ENCODE data around the gene SYNRG. TPM values are rescaled to one million over a fixed set of nuclear protein-coding genes. Genes with fewer than 3 reads are reported as not detected.
A peak's percentile ranks its signal among the peaks of the same experiment; 100 is the strongest.

Gene SYNRG
- total and polyA plus RNA-seq, 4 donors, result 6.5 to 20.5 (median 15.9) TPM

DNA sequence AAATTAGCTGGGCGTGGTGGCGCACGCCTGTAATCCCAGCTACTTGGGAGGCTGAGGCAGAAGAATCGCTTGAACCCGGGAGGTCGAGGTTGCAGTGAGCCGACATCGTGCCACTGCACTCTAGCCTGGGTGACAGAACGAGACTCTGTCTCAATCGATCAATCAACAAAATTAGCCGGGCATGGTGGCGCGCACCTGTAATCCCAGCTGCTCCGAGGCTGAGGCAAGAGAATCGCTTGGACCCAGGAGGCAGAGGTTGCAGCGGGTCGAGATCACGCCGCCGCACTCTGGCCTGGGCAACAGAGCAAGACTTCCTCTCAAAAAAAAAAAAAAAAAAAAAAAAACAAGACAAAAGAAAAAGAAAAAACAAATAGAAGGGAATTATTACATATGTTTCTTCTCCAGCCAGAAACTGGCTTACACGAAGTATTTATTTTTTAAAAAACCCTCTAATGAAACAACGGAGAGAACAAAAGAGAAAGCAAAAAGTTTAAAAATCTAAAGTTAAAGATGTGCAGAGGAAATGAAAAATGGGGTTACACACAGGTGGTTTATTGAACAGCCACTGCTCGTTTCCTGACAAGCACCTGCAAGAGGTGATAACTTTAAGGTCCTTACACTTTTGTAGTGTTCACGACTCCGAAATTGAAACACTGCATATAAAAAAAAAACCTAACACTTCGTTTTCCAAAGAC, 1.4 kb downstream of the SYNRG start:
- peaks cover 2 to 12% (median 7%) of the 10 kb centered on the region in 4 donors for H3K4me1 ChIP-seq (ENCODE audit: control insufficient read depth in 4 of 4, insufficient read depth in 4 of 4, low read length in 3 of 4)

DNA sequence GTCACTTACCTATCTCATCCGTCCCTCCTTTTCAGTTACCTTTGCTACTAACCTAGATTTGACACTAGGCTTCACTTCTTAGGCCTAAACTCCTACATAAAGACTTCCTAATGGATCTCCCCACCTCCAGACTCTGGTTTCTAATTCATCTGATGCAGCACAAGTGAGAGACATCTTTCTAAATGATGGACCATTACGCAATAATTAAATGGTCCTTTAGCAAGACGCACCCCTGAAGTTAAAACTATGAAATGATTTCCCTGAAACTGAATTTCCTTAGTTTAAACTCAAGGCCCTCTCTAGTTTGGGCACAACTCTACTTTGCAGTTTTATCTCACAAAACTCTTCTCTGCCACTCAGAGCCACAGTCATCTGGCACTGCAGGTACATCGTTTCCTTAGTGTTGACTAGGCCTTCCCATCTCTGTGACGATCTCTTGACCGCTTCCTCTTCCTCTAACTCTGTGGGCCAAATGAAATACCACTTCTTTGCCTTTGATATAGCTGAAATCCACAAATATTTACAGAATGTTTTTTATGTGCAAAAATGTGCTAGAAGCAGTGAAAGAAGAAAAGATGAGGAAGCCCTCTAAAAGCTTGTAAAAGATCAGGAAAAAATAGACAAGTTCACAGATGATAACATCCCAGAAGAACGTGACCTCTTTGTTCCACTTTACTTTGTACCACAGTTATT, 3.3 kb downstream of the SYNRG start:
- H3K27ac ChIP-seq (ENCODE audit: low read depth in 1 of 2, low read length in 2 of 2), result no peak overlapping the region
- no peak overlapping the region for H3K9ac ChIP-seq (ENCODE audit: low read depth in 1 of 2, low read length in 2 of 2)
- TF ChIP-seq SP1 (IDR thresholded peaks at IDR 0.05), result no peak
- TF ChIP-seq HNF4A (conservative IDR thresholded peaks at IDR 0.05), result no peak
- TF ChIP-seq FOXA1 (IDR thresholded peaks at IDR 0.05), result no peak
- TF ChIP-seq, protein P1, sequence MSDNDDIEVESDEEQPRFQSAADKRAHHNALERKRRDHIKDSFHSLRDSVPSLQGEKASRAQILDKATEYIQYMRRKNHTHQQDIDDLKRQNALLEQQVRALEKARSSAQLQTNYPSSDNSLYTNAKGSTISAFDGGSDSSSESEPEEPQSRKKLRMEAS (IDR thresholded peaks at IDR 0.05), result no peak
- TF ChIP-seq FOXA2 (IDR thresholded peaks at IDR 0.05), result no peak
- no peak for TF ChIP-seq GABPA (IDR thresholded peaks at IDR 0.05 in 1 of 2, conservative IDR thresholded peaks at IDR 0.05 in 1 of 2)
- no peak for TF ChIP-seq RAD21 (IDR thresholded peaks at IDR 0.05)
- TF ChIP-seq, protein P2, sequence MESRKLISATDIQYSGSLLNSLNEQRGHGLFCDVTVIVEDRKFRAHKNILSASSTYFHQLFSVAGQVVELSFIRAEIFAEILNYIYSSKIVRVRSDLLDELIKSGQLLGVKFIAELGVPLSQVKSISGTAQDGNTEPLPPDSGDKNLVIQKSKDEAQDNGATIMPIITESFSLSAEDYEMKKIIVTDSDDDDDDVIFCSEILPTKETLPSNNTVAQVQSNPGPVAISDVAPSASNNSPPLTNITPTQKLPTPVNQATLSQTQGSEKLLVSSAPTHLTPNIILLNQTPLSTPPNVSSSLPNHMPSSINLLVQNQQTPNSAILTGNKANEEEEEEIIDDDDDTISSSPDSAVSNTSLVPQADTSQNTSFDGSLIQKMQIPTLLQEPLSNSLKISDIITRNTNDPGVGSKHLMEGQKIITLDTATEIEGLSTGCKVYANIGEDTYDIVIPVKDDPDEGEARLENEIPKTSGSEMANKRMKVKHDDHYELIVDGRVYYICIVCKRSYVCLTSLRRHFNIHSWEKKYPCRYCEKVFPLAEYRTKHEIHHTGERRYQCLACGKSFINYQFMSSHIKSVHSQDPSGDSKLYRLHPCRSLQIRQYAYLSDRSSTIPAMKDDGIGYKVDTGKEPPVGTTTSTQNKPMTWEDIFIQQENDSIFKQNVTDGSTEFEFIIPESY (IDR thresholded peaks at IDR 0.05), result no peak
- TF ChIP-seq, protein P3, sequence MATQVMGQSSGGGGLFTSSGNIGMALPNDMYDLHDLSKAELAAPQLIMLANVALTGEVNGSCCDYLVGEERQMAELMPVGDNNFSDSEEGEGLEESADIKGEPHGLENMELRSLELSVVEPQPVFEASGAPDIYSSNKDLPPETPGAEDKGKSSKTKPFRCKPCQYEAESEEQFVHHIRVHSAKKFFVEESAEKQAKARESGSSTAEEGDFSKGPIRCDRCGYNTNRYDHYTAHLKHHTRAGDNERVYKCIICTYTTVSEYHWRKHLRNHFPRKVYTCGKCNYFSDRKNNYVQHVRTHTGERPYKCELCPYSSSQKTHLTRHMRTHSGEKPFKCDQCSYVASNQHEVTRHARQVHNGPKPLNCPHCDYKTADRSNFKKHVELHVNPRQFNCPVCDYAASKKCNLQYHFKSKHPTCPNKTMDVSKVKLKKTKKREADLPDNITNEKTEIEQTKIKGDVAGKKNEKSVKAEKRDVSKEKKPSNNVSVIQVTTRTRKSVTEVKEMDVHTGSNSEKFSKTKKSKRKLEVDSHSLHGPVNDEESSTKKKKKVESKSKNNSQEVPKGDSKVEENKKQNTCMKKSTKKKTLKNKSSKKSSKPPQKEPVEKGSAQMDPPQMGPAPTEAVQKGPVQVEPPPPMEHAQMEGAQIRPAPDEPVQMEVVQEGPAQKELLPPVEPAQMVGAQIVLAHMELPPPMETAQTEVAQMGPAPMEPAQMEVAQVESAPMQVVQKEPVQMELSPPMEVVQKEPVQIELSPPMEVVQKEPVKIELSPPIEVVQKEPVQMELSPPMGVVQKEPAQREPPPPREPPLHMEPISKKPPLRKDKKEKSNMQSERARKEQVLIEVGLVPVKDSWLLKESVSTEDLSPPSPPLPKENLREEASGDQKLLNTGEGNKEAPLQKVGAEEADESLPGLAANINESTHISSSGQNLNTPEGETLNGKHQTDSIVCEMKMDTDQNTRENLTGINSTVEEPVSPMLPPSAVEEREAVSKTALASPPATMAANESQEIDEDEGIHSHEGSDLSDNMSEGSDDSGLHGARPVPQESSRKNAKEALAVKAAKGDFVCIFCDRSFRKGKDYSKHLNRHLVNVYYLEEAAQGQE (IDR thresholded peaks at IDR 0.05), result no peak
- TF ChIP-seq YY1 (IDR thresholded peaks at IDR 0.05), result no peak
- no peak for TF ChIP-seq EGR1 (IDR thresholded peaks at IDR 0.05; ENCODE audit: low read depth in 2 of 2)
- TF ChIP-seq, protein P4, sequence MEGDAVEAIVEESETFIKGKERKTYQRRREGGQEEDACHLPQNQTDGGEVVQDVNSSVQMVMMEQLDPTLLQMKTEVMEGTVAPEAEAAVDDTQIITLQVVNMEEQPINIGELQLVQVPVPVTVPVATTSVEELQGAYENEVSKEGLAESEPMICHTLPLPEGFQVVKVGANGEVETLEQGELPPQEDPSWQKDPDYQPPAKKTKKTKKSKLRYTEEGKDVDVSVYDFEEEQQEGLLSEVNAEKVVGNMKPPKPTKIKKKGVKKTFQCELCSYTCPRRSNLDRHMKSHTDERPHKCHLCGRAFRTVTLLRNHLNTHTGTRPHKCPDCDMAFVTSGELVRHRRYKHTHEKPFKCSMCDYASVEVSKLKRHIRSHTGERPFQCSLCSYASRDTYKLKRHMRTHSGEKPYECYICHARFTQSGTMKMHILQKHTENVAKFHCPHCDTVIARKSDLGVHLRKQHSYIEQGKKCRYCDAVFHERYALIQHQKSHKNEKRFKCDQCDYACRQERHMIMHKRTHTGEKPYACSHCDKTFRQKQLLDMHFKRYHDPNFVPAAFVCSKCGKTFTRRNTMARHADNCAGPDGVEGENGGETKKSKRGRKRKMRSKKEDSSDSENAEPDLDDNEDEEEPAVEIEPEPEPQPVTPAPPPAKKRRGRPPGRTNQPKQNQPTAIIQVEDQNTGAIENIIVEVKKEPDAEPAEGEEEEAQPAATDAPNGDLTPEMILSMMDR (IDR thresholded peaks at IDR 0.05; ENCODE audit: low read depth, low read length, missing input control), result no peak
- H3K36me3 ChIP-seq (ENCODE audit: control insufficient read depth in 4 of 4, insufficient read depth in 3 of 4, low read depth in 1 of 4, low read length in 3 of 4), result peaks cover 0 to 4% (median 1%) of the 10 kb centered on the region in 4 donors
- no peak for DNase-seq (ENCODE audit: low spot score)
- no peaks in the 10 kb centered on the region for H3K27me3 ChIP-seq (ENCODE audit: control insufficient read depth in 4 of 4, insufficient read depth in 4 of 4, low read length in 3 of 4)
- WGBS, result 79% methylated on average over 7 of the region's 7 CpGs
- H3K4me3 ChIP-seq (ENCODE audit: low read depth in 1 of 3, low read length in 3 of 3), result no peak overlapping the region
- peaks cover 4 to 12% (median 7%) of the 10 kb centered on the region in 4 donors for H3K4me1 ChIP-seq (ENCODE audit: control insufficient read depth in 4 of 4, insufficient read depth in 4 of 4, low read length in 3 of 4)
- H3K9me3 ChIP-seq (ENCODE audit: control insufficient read depth in 4 of 4, low read length in 3 of 4), result no peaks in the 10 kb centered on the region

More for the DNA sequence above, 1.4 kb downstream of the SYNRG start:
- Histone ChIP-seq H3K9ac (ENCODE audit: low read depth in 1 of 2, low read length in 2 of 2) (peak overlapping the region; percentile 75 to 91), H3K4me3 (ENCODE audit: low read depth in 1 of 3, low read length in 3 of 3) (peak overlapping the region; percentile 41 to 96 (median 91)), H3K9me3 (ENCODE audit: control insufficient read depth in 4 of 4, low read length in 3 of 4) (no peaks in the 10 kb centered on the region), H3K36me3 (ENCODE audit: control insufficient read depth in 4 of 4, insufficient read depth in 3 of 4, low read depth in 1 of 4, low read length in 3 of 4) (peaks cover 0 to 5% (median 2%) of the 10 kb centered on the region in 4 donors), H3K27ac (ENCODE audit: low read depth in 1 of 2, low read length in 2 of 2) (peak overlapping the region in 1 of 2 donors; percentile 94), H3K27me3 (ENCODE audit: control insufficient read depth in 4 of 4, insufficient read depth in 4 of 4, low read length in 3 of 4) (no peaks in the 10 kb centered on the region)
- TF ChIP-seq HNF4A (conservative IDR thresholded peaks at IDR 0.05) (peak; percentile 38 to 62), TAF1 (conservative IDR thresholded peaks at IDR 0.05) (no peak)
- WGBS, result 53% methylated on average over 26 of the region's 26 CpGs
- DNase-seq (ENCODE audit: low spot score), result no peak

Measured in liver (tissue), 9 donors.